H9 (cell line): Measurements from ENCODE around the gene RNF146. TPM values are rescaled to one million over a fixed set of nuclear protein-coding genes. Genes with fewer than 3 reads are reported as not detected.
"Not testable (repeated sequence)": the region's sequence is repeated elsewhere in the genome, so short reads cannot be mapped to it uniquely, and the experiment has no call there.

Experiments
- DNase-seq: peaks from one replicate; pipeline ENCODE4 v3.0.0-alpha.2; 2017
- H2AFZ ChIP-seq: one replicate; pipeline ENCODE4 v1.6.1; 2013; ENCODE audit warnings: mild to moderate bottlenecking, low read length, control low read depth, moderate library complexity
- H2AK5ac ChIP-seq: 2 replicates; pipeline ENCODE4 v1.6.1; 2013; ENCODE audit warnings: low read length, control low read depth, mixed read lengths; ENCODE audit not compliant: insufficient read length
- H2BK120ac ChIP-seq: one replicate; pipeline ENCODE4 v1.6.1; 2013; ENCODE audit warnings: low read depth, mild to moderate bottlenecking, low read length, control low read depth, inconsistent platforms; ENCODE audit not compliant: poor library complexity, severe bottlenecking
- H2BK12ac ChIP-seq: 2 replicates; pipeline ENCODE4 v1.6.1; 2013; ENCODE audit warnings: low read length, control low read depth, mixed read lengths, low read depth; ENCODE audit not compliant: insufficient read length
- H2BK15ac ChIP-seq: 2 replicates; pipeline ENCODE4 v1.6.1; 2013; ENCODE audit warnings: low read depth, low read length, control low read depth
- H2BK20ac ChIP-seq: one replicate; pipeline ENCODE4 v1.6.1; 2013; ENCODE audit warnings: low read depth, mild to moderate bottlenecking, low read length, control low read depth, inconsistent platforms; ENCODE audit not compliant: poor library complexity, severe bottlenecking
- H2BK5ac ChIP-seq: 2 replicates; pipeline ENCODE4 v1.6.1; 2013; ENCODE audit warnings: low read length, control low read depth, mixed read lengths; ENCODE audit not compliant: insufficient read length
- H3K14ac ChIP-seq: 2 replicates; pipeline ENCODE4 v1.6.1; 2013; ENCODE audit warnings: low read length, control low read depth; ENCODE audit not compliant: insufficient read depth
- H3K18ac ChIP-seq: 2 replicates; pipeline ENCODE4 v1.6.1; 2013; ENCODE audit warnings: low read depth, mild to moderate bottlenecking, mixed read lengths, low read length, control low read depth; ENCODE audit not compliant: insufficient read length
- H3K23ac ChIP-seq: 2 replicates; pipeline ENCODE4 v1.6.1; 2013; ENCODE audit warnings: low read length, control low read depth, mixed read lengths, low read depth; ENCODE audit not compliant: insufficient read length
- H3K23me2 ChIP-seq: 2 replicates; pipeline ENCODE4 v1.6.1; 2013; ENCODE audit warnings: low read depth, mild to moderate bottlenecking, mixed read lengths, low read length, control low read depth; ENCODE audit not compliant: insufficient read length, poor library complexity, severe bottlenecking
- H3K27ac ChIP-seq: 2 replicates; pipeline ENCODE4 v1.5.1; 2013; ENCODE audit warnings: low read length, control low read depth, mixed read lengths, low read depth; ENCODE audit not compliant: insufficient read length
- H3K27me3 ChIP-seq: 2 replicates; pipeline ENCODE4 v1.6.1; 2013; ENCODE audit warnings: low read length, control low read depth, inconsistent platforms; ENCODE audit not compliant: insufficient read depth
- H3K4ac ChIP-seq: 2 replicates; pipeline ENCODE4 v1.6.1; 2013; ENCODE audit warnings: low read depth, mild to moderate bottlenecking, control low read depth, inconsistent platforms, low read length, moderate library complexity
- H3K4me1 ChIP-seq: 2 replicates; pipeline ENCODE4 v1.6.1; 2013; ENCODE audit warnings: low read length, control low read depth, inconsistent platforms; ENCODE audit not compliant: insufficient read depth
- H3K4me2 ChIP-seq: 2 replicates; pipeline ENCODE4 v1.6.1; 2013; ENCODE audit warnings: low read length, control low read depth, mixed read lengths; ENCODE audit not compliant: insufficient read length, insufficient read depth
- H3K56ac ChIP-seq: 2 replicates; pipeline ENCODE4 v1.6.1; 2013; ENCODE audit warnings: low read depth, mild to moderate bottlenecking, mixed read lengths, low read length, control low read depth; ENCODE audit not compliant: insufficient read length
- H3K79me1 ChIP-seq: 2 replicates; pipeline ENCODE4 v1.6.1; 2013; ENCODE audit warnings: low read depth, mild to moderate bottlenecking, moderate library complexity, low read length, control low read depth, inconsistent platforms; ENCODE audit not compliant: insufficient read depth, poor library complexity, severe bottlenecking
- H3K79me2 ChIP-seq: 2 replicates; pipeline ENCODE4 v1.6.1; 2013; ENCODE audit warnings: low read length, control low read depth, inconsistent platforms; ENCODE audit not compliant: insufficient read depth
- H3K9ac ChIP-seq: 2 replicates; pipeline ENCODE4 v1.6.1; 2013; ENCODE audit warnings: low read length, control low read depth, mixed read lengths; ENCODE audit not compliant: insufficient read length; ENCODE audit errors: extremely low read depth
- H3K9me3 ChIP-seq: one replicate; pipeline ENCODE4 v1.6.1; 2013; ENCODE audit warnings: low read depth, low read length, inconsistent platforms; ENCODE audit not compliant: control insufficient read depth
- H3T11ph ChIP-seq: one replicate; pipeline ENCODE4 v1.6.1; 2013; ENCODE audit warnings: mild to moderate bottlenecking, low read length, control low read depth, inconsistent platforms
- H4K20me1 ChIP-seq: one replicate; pipeline ENCODE4 v1.6.1; 2013; ENCODE audit not compliant: control insufficient read depth, insufficient read length, insufficient read depth
- H4K5ac ChIP-seq: 2 replicates; pipeline ENCODE4 v1.6.1; 2013; ENCODE audit warnings: low read depth, mild to moderate bottlenecking, mixed read lengths, low read length, control low read depth; ENCODE audit not compliant: insufficient read length
- H4K8ac ChIP-seq: replicated peaks from 2 replicates; pipeline ENCODE4 v1.6.1; 2013; ENCODE audit warnings: low read length, control low read depth, mixed read lengths, low read depth; ENCODE audit not compliant: insufficient read length
- H4K91ac ChIP-seq: 2 replicates; pipeline ENCODE4 v1.6.1; 2013; ENCODE audit warnings: low read depth, mild to moderate bottlenecking, moderate library complexity, mixed read lengths, low read length, control low read depth; ENCODE audit not compliant: insufficient read length
- H3K27ac Mint-ChIP-seq, 3 experiments: 2 replicates in 2 of 3; 3 replicates in 1 of 3; pipeline ENCODE4 v1.8.0; 2020 to 2021; ENCODE audit warnings: mixed read lengths in 3 of 3, mild to moderate bottlenecking in 1 of 3, moderate library complexity in 1 of 3
- H3K27me3 Mint-ChIP-seq: 2 replicates; pipeline ENCODE4 v1.8.0; 2021; ENCODE audit warnings: low read depth, mild to moderate bottlenecking, moderate library complexity, mixed read lengths
- H3K36me3 Mint-ChIP-seq, 3 experiments: 2 replicates in 2 of 3; 3 replicates in 1 of 3; pipeline ENCODE4 v1.8.0; 2020 to 2021; ENCODE audit warnings: low read depth in 3 of 3, mixed read lengths in 3 of 3; ENCODE audit not compliant: insufficient read depth in 1 of 3
- H3K4me1 Mint-ChIP-seq, 2 experiments: 2 replicates each; pipeline ENCODE4 v1.8.0; 2020; ENCODE audit warnings: mixed read lengths in 2 of 2
- H3K4me3 Mint-ChIP-seq, 2 experiments: 2 replicates in 1 of 2; 3 replicates in 1 of 2; pipeline ENCODE4 v1.8.0; 2020 to 2021; ENCODE audit warnings: mild to moderate bottlenecking in 2 of 2, mixed read lengths in 2 of 2, moderate library complexity in 1 of 2
- H3K9me3 Mint-ChIP-seq, 2 experiments: 2 replicates in 1 of 2; 3 replicates in 1 of 2; pipeline ENCODE4 v1.8.0; 2020; ENCODE audit warnings: mild to moderate bottlenecking in 2 of 2, mixed read lengths in 2 of 2, moderate library complexity in 1 of 2
- CTCF ChIP-seq: fragments of 200-600 bp; sonication (generic); conservative IDR thresholded peaks from 3 replicates; pipeline ENCODE4 v1.8.0; 2021; ENCODE audit warnings: antibody characterized with exemption, mild to moderate bottlenecking
- WGBS: extraction: QIAGEN DNeasy Blood & Tissue Kit; methylation state at CpG from one replicate; pipeline ENCODE4 v1.1.7; 2013; ENCODE audit warnings: missing lambda C conversion rate, low lambda C conversion rate, mixed read lengths; ENCODE audit not compliant: insufficient read length; ENCODE audit errors: extremely low coverage; 5-methylcytosine and 5-hydroxymethylcytosine counted together
- total RNA-seq: library from RNA; stranded (reverse); gene quantifications from 2 replicates; pipeline ENCODE4 v1.2.1, GENCODE V29; 2021

RNF146 gene
- total RNA-seq, 1 experiment from 2014 or later = 20.4 TPM

GRCh38 chr6:127328043-127328609 is 61.5 kb downstream of the RNF146 start:
- H4K8ac ChIP-seq = no peak overlapping the region
- H3K4me3 Mint-ChIP-seq = no peak overlapping the region
- H3K4me2 ChIP-seq = no peak overlapping the region
- no peak for TF ChIP-seq CTCF
- DNase-seq = no peak
- H3K4me1 ChIP-seq = peaks cover 2% of the 10 kb centered on the region; the same call in 1 of the 2 replicates
- no peaks in the 10 kb centered on the region for H3K23me2 ChIP-seq
- no peaks in the 10 kb centered on the region for H3K9me3 Mint-ChIP-seq
- H3K14ac ChIP-seq = no peak overlapping the region
- no peak overlapping the region for H2AFZ ChIP-seq
- no peak overlapping the region for H4K5ac ChIP-seq
- H2BK20ac ChIP-seq = no peak overlapping the region
- no peak overlapping the region for H2BK15ac ChIP-seq
- no peak overlapping the region for H4K91ac ChIP-seq
- no peak overlapping the region for H3K4ac ChIP-seq
- H3K56ac ChIP-seq = no peak overlapping the region
- H3K27me3 Mint-ChIP-seq = no peaks in the 10 kb centered on the region
- peaks cover 6 to 27% (median 10%) of the 10 kb centered on the region in 3 experiments; a peak in 6 of 7 replicates for H3K36me3 Mint-ChIP-seq
- H4K20me1 ChIP-seq = no peaks in the 10 kb centered on the region
- no peaks in the 10 kb centered on the region; the same call in 1 of the 2 replicates for H3K79me2 ChIP-seq
- no peak overlapping the region for H2BK120ac ChIP-seq
- no peak overlapping the region for H3K23ac ChIP-seq
- no peak overlapping the region for H3T11ph ChIP-seq
- no peaks in the 10 kb centered on the region for H3K9me3 ChIP-seq
- H3K79me1 ChIP-seq = no peaks in the 10 kb centered on the region
- no peak overlapping the region for H3K18ac ChIP-seq
- H3K4me1 Mint-ChIP-seq = peaks cover 6 to 17% of the 10 kb centered on the region in 2 experiments
- no peaks in the 10 kb centered on the region for H3K27me3 ChIP-seq
- no peak overlapping the region for H3K27ac ChIP-seq
- H2AK5ac ChIP-seq = no peak overlapping the region
- H2BK12ac ChIP-seq = no peak overlapping the region
- H3K27ac Mint-ChIP-seq = no peak overlapping the region
- no peak overlapping the region for H2BK5ac ChIP-seq
- H3K9ac ChIP-seq = no peak overlapping the region

DNA sequence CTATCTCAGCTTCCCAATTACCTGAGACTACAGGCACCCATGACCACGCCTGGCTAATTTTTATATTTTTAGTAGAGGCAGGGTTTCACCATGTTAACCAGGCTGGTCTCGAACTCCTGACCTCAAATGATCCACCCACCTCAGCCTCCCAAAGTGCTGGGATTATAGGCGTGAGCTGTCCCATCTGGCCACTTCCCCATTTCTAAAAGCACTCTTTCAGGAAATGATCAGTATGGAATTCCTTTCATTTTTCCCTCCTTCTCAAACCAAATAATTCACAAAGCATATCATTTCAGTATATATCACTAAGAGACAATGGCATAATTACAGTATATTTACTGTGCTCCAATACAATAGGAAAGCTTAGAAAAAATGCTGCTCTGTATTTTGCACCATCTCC is 64.6 kb downstream of the RNF146 start:
- not testable (repeated sequence) for H3K4me2 ChIP-seq, H4K20me1 ChIP-seq
- H3K27ac Mint-ChIP-seq = peak overlapping the region in 1 of 3 experiments; percentile 70; a peak in 3 of 7 replicates

More for the DNA sequence above, 64.6 kb downstream of the RNF146 start:
- H3K4ac ChIP-seq, H3K4me1 ChIP-seq, H3K79me1 ChIP-seq, H3K14ac ChIP-seq, H3K9me3 Mint-ChIP-seq, H3K9ac ChIP-seq, H2BK12ac ChIP-seq, H2BK15ac ChIP-seq, H3K27me3 ChIP-seq, H3K18ac ChIP-seq, H3K56ac ChIP-seq, H3K9me3 ChIP-seq, H4K5ac ChIP-seq, H2AK5ac ChIP-seq, H2BK120ac ChIP-seq, H3K23ac ChIP-seq, H3K27ac ChIP-seq, H3K27me3 Mint-ChIP-seq, H2AFZ ChIP-seq, H3T11ph ChIP-seq, H2BK20ac ChIP-seq, H3K79me2 ChIP-seq, H3K23me2 ChIP-seq, H4K91ac ChIP-seq, H3K36me3 Mint-ChIP-seq, H4K8ac ChIP-seq, DNase-seq, H2BK5ac ChIP-seq, H3K4me3 Mint-ChIP-seq: not testable (repeated sequence)
- no CpG with 5 or more reads among the region's 3 CpGs for WGBS
- peaks cover 6 to 37% of the 10 kb centered on the region in 2 experiments for H3K4me1 Mint-ChIP-seq
